Activated CD8-positive, alpha-beta memory T cell treated with anti-CD3 and anti-CD28 coated beads, Interleukin-2, amount 50 U/mL, for 48 hours (primary cell): ENCODE results near the gene ITIH6.

ENCODE experiments used
- DNase-seq: peaks from one replicate; pipeline ENCODE4 v3.0.0-alpha.2; 2020

Gene ITIH6

GRCh38 chrX:54711735-54712134 is 86.3 kb downstream of the ITIH6 start:
- DNase-seq: no peak

GRCh38 chrX:54710920-54711319 is 87.1 kb downstream of the ITIH6 start:
- DNase-seq: no peak

GRCh38 chrX:54708404-54708803 is 89.7 kb downstream of the ITIH6 start:
- no peak for DNase-seq
